IMR-90 (cell line): ENCODE measurements around the gene MEN1. TPM values are rescaled to one million over a fixed set of nuclear protein-coding genes. Genes with fewer than 3 reads are reported as not detected.

Experiments
- ATAC-seq: fragments of 200-7000 bp; cut with Tn5 transposase; 2 replicates; pipeline ENCODE4 v1.9.1; 2020; ENCODE audit warnings: low read depth, mild to moderate bottlenecking, moderate library complexity
- BruUV-seq: library from RNA; stranded (reverse); fragments of 400-500 nt; replicated peaks from 2 replicates; lab custom pipeline; 2021; lab: Mats Ljungman, UMichigan
- CTCF ChIA-PET: fragments of 300-600 bp; formaldehyde crosslinking; extraction: SDS; loops from one replicate; lab custom pipeline; 2021; ENCODE audit warnings: antibody characterized with exemption; lab: Yijun Ruan, JAX
- POLR2A ChIA-PET: fragments of 300-600 bp; sonication (Branson Sonifier 250); formaldehyde crosslinking; loops from one replicate; lab custom pipeline; 2022; ENCODE audit warnings: antibody characterized with exemption; ENCODE audit not compliant: unreplicated experiment; lab: Charles Lee
- DNase-seq: peaks from one replicate; pipeline ENCODE4 v3.0.0; 2013
- H2AFZ ChIP-seq: replicated peaks from 2 replicates; pipeline ENCODE3; 2013; ENCODE audit warnings: low read length, mild to moderate bottlenecking; ENCODE audit not compliant: poor library complexity
- H2AK5ac ChIP-seq: 2 replicates; pipeline ENCODE4 v1.6.1; 2013; ENCODE audit warnings: low read depth, low read length, inconsistent platforms
- H2AK9ac ChIP-seq: replicated peaks from 2 replicates; pipeline ENCODE3; 2013; ENCODE audit warnings: mild to moderate bottlenecking, low read depth, low read length, moderate library complexity; ENCODE audit not compliant: poor library complexity
- H2BK120ac ChIP-seq: 2 replicates; pipeline ENCODE4 v1.6.1; 2013; ENCODE audit warnings: low read depth, low read length, inconsistent platforms
- H2BK15ac ChIP-seq: 3 replicates; pipeline ENCODE4 v1.6.1; 2013; ENCODE audit warnings: low read depth, low read length, inconsistent platforms
- H2BK20ac ChIP-seq: 2 replicates; pipeline ENCODE4 v1.6.1; 2013; ENCODE audit warnings: low read depth, mild to moderate bottlenecking, inconsistent platforms, low read length, moderate library complexity
- H2BK5ac ChIP-seq: 2 replicates; pipeline ENCODE4 v1.6.1; 2013; ENCODE audit warnings: mild to moderate bottlenecking, low read depth, low read length, inconsistent platforms; ENCODE audit not compliant: poor library complexity, severe bottlenecking
- H3K14ac ChIP-seq: replicated peaks from 2 replicates; pipeline ENCODE4 v1.6.1; 2013; ENCODE audit warnings: low read depth, low read length, inconsistent platforms
- H3K18ac ChIP-seq: 2 replicates; pipeline ENCODE4 v1.6.1; 2013; ENCODE audit warnings: low read depth, low read length, control low read depth
- H3K23ac ChIP-seq: 2 replicates; pipeline ENCODE4 v1.6.1; 2013; ENCODE audit warnings: low read depth, low read length, inconsistent platforms
- H3K27ac ChIP-seq: 2 replicates; pipeline ENCODE4 v1.5.1; 2013; ENCODE audit warnings: mild to moderate bottlenecking, control low read depth, low read length; ENCODE audit not compliant: insufficient read depth
- H3K27me3 ChIP-seq: 2 replicates; pipeline ENCODE4 v1.6.1; 2013; ENCODE audit warnings: low read length; ENCODE audit not compliant: control insufficient read depth, insufficient read depth
- H3K36me3 ChIP-seq: 2 replicates; pipeline ENCODE4 v1.6.1; 2013; ENCODE audit warnings: low read length, mixed read lengths; ENCODE audit not compliant: control insufficient read depth, insufficient read depth
- H3K4ac ChIP-seq: 2 replicates; pipeline ENCODE4 v1.6.1; 2013; ENCODE audit warnings: low read depth, low read length, inconsistent platforms
- H3K4me1 ChIP-seq: 2 replicates; pipeline ENCODE4 v1.6.1; 2013; ENCODE audit warnings: low read length, mixed read lengths; ENCODE audit not compliant: control insufficient read depth, insufficient read depth
- H3K4me2 ChIP-seq: 2 replicates; pipeline ENCODE4 v1.6.1; 2013; ENCODE audit warnings: low read depth, mild to moderate bottlenecking, control low read depth, low read length, moderate library complexity
- H3K4me3 ChIP-seq: 2 replicates; pipeline ENCODE4 v1.5.1; 2013; ENCODE audit warnings: low read depth, mild to moderate bottlenecking, control low read depth, low read length, moderate library complexity; ENCODE audit not compliant: insufficient read depth
- H3K56ac ChIP-seq: 2 replicates; pipeline ENCODE4 v1.6.1; 2013; ENCODE audit warnings: low read length, inconsistent platforms; ENCODE audit not compliant: insufficient read depth; ENCODE audit errors: extremely low read depth
- H3K79me1 ChIP-seq, 2 experiments: 2 replicates each; pipeline ENCODE4 v1.6.1; 2013; ENCODE audit warnings: low read length in 2 of 2, inconsistent platforms in 1 of 2, low read depth in 1 of 2
- H3K9ac ChIP-seq: 2 replicates; pipeline ENCODE4 v1.6.1; 2013; ENCODE audit warnings: low read depth, low read length, control low read depth
- H3K9me1 ChIP-seq: 2 replicates; pipeline ENCODE4 v1.6.1; 2013; ENCODE audit warnings: low read length, inconsistent platforms; ENCODE audit not compliant: insufficient read depth
- H3K9me3 ChIP-seq: 2 replicates; pipeline ENCODE4 v1.6.1; 2013; ENCODE audit warnings: low read length; ENCODE audit not compliant: control insufficient read depth, insufficient read depth
- H4K20me1 ChIP-seq: 2 replicates; pipeline ENCODE4 v1.6.1; 2013; ENCODE audit warnings: low read length, inconsistent platforms; ENCODE audit not compliant: insufficient read depth
- H4K5ac ChIP-seq: 2 replicates; pipeline ENCODE4 v1.6.1; 2013; ENCODE audit warnings: mild to moderate bottlenecking, low read depth, low read length, control low read depth
- H4K8ac ChIP-seq, 2 experiments: 2 replicates each; pipeline ENCODE4 v1.6.1; 2013; ENCODE audit warnings: low read depth in 2 of 2, low read length in 2 of 2, control low read depth in 1 of 2, inconsistent platforms in 1 of 2
- H4K91ac ChIP-seq: 2 replicates; pipeline ENCODE4 v1.6.1; 2013; ENCODE audit warnings: low read depth, low read length, inconsistent platforms; ENCODE audit not compliant: insufficient read depth
- BHLHE40 ChIP-seq: fragments of 150-350 bp; IDR thresholded peaks from 2 replicates; pipeline ENCODE4 v1.6.1; 2016; ENCODE audit warnings: mild to moderate bottlenecking, low read depth, low read length
- CHD1 ChIP-seq: IDR thresholded peaks from 2 replicates; pipeline ENCODE4 v1.6.1; 2012; ENCODE audit warnings: low read depth, low read length, improper control_type of control experiment
- ELK1 ChIP-seq: fragments of 150-350 bp; IDR thresholded peaks from 2 replicates; pipeline ENCODE4 v1.6.1; 2016; ENCODE audit warnings: low read depth, mild to moderate bottlenecking, low read length, moderate library complexity, borderline replicate concordance
- FOS ChIP-seq: fragments of 150-350 bp; IDR thresholded peaks from 2 replicates; pipeline ENCODE4 v1.6.1; 2016; ENCODE audit warnings: low read depth, low read length
- MAFK ChIP-seq: IDR thresholded peaks from 2 replicates; pipeline ENCODE4 v1.6.1; 2012; ENCODE audit warnings: low read depth, low read length, improper control_type of control experiment
- MAZ ChIP-seq: IDR thresholded peaks from 2 replicates; pipeline ENCODE4 v1.6.1; 2012; ENCODE audit warnings: low read depth, mild to moderate bottlenecking, low read length, improper control_type of control experiment, moderate library complexity, borderline replicate concordance
- MXI1 ChIP-seq: IDR thresholded peaks from 2 replicates; pipeline ENCODE4 v1.6.1; 2012; ENCODE audit warnings: low read depth, mild to moderate bottlenecking, low read length, moderate library complexity, borderline replicate concordance
- RAD21 ChIP-seq: IDR thresholded peaks from 2 replicates; pipeline ENCODE4 v1.6.1; 2012; ENCODE audit warnings: low read length, improper control_type of control experiment
- SMC3 ChIP-seq: fragments of 150-350 bp; IDR thresholded peaks from 2 replicates; pipeline ENCODE4 v1.6.1; 2016; ENCODE audit warnings: low read depth, mild to moderate bottlenecking, antibody characterized with exemption, low read length, moderate library complexity
- WGBS, 2 experiments: methylation state at CpG; one replicate each; pipeline versions ENCODE4 v1.1.5 to v1.1.7; 2013; ENCODE audit warnings: missing lambda C conversion rate in 2 of 2; ENCODE audit not compliant: insufficient read length in 1 of 2; ENCODE audit errors: extremely low coverage in 2 of 2; 5-methylcytosine and 5-hydroxymethylcytosine counted together
- dilution Hi-C: fragments of 300-500 bp; cut with HindIII; formaldehyde crosslinking; loops from one replicate; pipeline ENCODE4 v1.14.3; 2018; ENCODE audit warnings: low sequenced_read_pairs; ENCODE audit not compliant: unreplicated experiment
- in situ Hi-C: fragments of 300-500 bp; cut with MboI; formaldehyde crosslinking; loops from 3 replicates; pipeline ENCODE4 v1.14.3; 2019; ENCODE audit warnings: low sequenced_read_pairs, inconsistent platforms, mixed read lengths
- intact Hi-C: fragments of 100-400 bp; cut with micrococcal nuclease; formaldehyde crosslinking; loops from 2 replicates; pipeline ENCODE4 v1.10.0; 2022
- polyA plus RNA-seq, 3 experiments: library from polyadenylated mRNA; depleted of rRNA; stranded (reverse); fragments of >200 nt; gene quantifications; 2 replicates each; pipeline ENCODE4 v1.2.3, GENCODE V29; 2012; ENCODE audit warnings: low replicate concordance in 1 of 3
- total RNA-seq: library from RNA; depleted of rRNA; stranded (reverse); fragments of >200 nt; gene quantifications from 2 replicates; pipeline ENCODE4 v1.2.3, GENCODE V29; 2012
- TF ChIP-seq, protein P1 (sequence below): fragments of 150-350 bp; IDR thresholded peaks from 2 replicates; pipeline ENCODE4 v1.6.1; 2017; ENCODE audit warnings: mild to moderate bottlenecking, antibody characterized with exemption, low read length, low read depth
- TF ChIP-seq, protein P2 (sequence below): conservative IDR thresholded peaks from 2 replicates; pipeline ENCODE4 v1.5.1; 2012; ENCODE audit warnings: mild to moderate bottlenecking, low read depth, low read length, improper control_type of control experiment

The MEN1 gene
- total and polyA plus RNA-seq, 2 of the 4 experiments (the other 2 are of a cell fraction) = 8.8 to 35.7 TPM

DNA sequence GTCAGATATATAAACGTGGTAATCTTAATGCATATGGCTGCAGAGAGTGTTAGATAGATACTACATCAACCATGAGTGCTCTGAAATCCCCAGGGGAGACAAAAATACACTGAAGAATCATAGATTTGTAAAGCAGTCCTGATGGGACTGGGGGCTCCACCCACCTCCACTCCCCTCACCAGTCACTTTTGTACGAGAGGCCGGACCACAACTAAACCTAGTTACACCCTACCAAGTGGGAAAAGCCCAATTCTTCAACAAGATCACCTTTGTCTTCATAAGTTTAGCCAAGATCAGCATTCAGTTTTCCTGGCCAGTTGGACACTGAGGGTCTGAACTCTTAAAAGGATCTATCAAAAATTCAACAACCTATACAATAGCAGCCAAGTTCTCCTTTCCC lies 33.5 kb downstream of the MEN1 start:
- Histone ChIP-seq H4K5ac (no peak overlapping the region), H3K9me1 (no peaks in the 10 kb centered on the region; the same call in 1 of the 2 replicates), H3K4ac (no peak overlapping the region), H3K27me3 (no peaks in the 10 kb centered on the region), H2BK20ac (no peak overlapping the region), H2AK5ac (no peak overlapping the region), H4K20me1 (peaks cover 52% of the 10 kb centered on the region), H3K14ac (no peak overlapping the region), H4K91ac (no peak overlapping the region), H3K27ac (no peak overlapping the region), H3K4me3 (peak overlapping the region; percentile 94), H3K23ac (peak overlapping the region; percentile 48; the same call in 1 of the 2 replicates), H3K56ac (no peak overlapping the region), H2BK5ac (no peak overlapping the region), H2AK9ac (no peak overlapping the region), H2BK120ac (no peak overlapping the region), H3K79me1 (peaks cover 20 to 56% of the 10 kb centered on the region in 2 experiments), H3K18ac (no peak overlapping the region), H3K4me2 (peak overlapping the region; percentile 98), H3K9me3 (no peaks in the 10 kb centered on the region), H2BK15ac (no peak overlapping the region), H2AFZ (no peak overlapping the region), H3K4me1 (peaks cover 2% of the 10 kb centered on the region), H3K9ac (peak overlapping the region; percentile 78; the same call in 1 of the 2 replicates), H4K8ac (no peak overlapping the region), H3K36me3 (peaks cover 33% of the 10 kb centered on the region)
- intact Hi-C loops = loop anchor here (1.0 kb wide), 1 partner anchor 9 kb away; no protein-coding TSS in a partner anchor
- in situ Hi-C loops = no loop called here
- ChIA-PET POLR2A (interaction anchor here (0.5 kb wide), 1 partner anchor 343 kb away, joined by 3 read pairs; no protein-coding TSS in a partner anchor), CTCF (interaction anchor here (1.4 kb wide), 1 partner anchor 13 kb away, joined by 3 read pairs; no protein-coding TSS in a partner anchor)
- ATAC-seq = no peak
- TF ChIP-seq, protein P1, sequence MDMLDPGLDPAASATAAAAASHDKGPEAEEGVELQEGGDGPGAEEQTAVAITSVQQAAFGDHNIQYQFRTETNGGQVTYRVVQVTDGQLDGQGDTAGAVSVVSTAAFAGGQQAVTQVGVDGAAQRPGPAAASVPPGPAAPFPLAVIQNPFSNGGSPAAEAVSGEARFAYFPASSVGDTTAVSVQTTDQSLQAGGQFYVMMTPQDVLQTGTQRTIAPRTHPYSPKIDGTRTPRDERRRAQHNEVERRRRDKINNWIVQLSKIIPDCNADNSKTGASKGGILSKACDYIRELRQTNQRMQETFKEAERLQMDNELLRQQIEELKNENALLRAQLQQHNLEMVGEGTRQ = no peak
- TF ChIP-seq, protein P2, sequence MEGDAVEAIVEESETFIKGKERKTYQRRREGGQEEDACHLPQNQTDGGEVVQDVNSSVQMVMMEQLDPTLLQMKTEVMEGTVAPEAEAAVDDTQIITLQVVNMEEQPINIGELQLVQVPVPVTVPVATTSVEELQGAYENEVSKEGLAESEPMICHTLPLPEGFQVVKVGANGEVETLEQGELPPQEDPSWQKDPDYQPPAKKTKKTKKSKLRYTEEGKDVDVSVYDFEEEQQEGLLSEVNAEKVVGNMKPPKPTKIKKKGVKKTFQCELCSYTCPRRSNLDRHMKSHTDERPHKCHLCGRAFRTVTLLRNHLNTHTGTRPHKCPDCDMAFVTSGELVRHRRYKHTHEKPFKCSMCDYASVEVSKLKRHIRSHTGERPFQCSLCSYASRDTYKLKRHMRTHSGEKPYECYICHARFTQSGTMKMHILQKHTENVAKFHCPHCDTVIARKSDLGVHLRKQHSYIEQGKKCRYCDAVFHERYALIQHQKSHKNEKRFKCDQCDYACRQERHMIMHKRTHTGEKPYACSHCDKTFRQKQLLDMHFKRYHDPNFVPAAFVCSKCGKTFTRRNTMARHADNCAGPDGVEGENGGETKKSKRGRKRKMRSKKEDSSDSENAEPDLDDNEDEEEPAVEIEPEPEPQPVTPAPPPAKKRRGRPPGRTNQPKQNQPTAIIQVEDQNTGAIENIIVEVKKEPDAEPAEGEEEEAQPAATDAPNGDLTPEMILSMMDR = no peak
- TF ChIP-seq SMC3 (no peak), CHD1 (no peak), FOS (no peak), BHLHE40 (no peak), MAFK (no peak), MAZ (no peak), MXI1 (no peak), ELK1 (no peak), RAD21 (no peak)
- DNase-seq = no peak
- WGBS, 2 experiments = 18% methylated on average over 2 of the region's 3 CpGs; no CpG with 5 or more reads in 1 of the 2 experiments
- dilution Hi-C loops = no loop called here
- BruUV-seq = no TSS peak
